Kidney tubule cell (primary cell): Measurements from ENCODE around the gene BCAR3.
A peak's percentile ranks its signal among the peaks of the same experiment; 100 is the strongest.
"Not testable (repeated sequence)": the region's sequence is repeated elsewhere in the genome, so short reads cannot be mapped to it uniquely, and the experiment has no call there.

Experiments used
- DNase-seq: peaks from one replicate; pipeline ENCODE4 v3.0.0-alpha.2; 2018; ENCODE audit warnings: low spot score

Gene BCAR3

DNA sequence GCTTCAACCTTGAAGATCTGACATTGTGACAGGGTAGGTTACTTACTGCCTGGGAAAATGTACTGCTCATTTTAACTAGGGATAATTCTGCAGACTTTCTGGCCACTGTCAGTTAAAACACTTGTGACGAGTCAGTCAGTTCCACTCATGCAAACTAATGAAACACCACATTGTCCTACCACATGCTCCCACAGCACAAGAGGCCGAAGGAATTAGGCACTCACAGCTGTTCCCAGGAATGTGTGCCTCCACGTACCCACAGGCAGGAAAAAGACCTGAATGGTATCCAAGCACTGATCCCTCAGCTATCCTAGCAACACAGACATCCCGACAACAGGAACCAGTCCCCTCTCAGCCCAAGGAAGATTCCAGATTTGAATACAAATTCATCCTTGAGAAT is 12.3 kb downstream of the BCAR3 start:
- DNase-seq = peak; percentile 60

DNA sequence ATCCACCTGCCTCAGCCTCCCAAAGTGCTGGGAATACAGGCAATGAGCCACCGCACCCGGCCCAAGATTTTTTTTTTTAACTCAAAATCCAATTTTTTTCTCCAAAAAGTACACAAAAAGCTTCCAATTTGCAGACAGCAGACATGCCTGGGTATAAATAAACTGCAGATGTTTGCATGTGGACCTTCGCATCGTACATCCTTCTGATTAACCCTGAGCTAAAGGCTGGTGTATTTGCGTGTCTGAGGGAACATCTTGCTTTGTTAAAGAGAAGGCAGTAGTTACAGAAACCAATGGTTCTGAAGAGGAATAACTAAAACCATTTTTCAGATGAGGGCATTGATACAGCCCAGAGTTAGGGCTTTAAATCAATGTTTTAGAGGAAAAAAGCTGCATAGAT is 12.7 kb downstream of the BCAR3 start:
- DNase-seq = no peak

DNA sequence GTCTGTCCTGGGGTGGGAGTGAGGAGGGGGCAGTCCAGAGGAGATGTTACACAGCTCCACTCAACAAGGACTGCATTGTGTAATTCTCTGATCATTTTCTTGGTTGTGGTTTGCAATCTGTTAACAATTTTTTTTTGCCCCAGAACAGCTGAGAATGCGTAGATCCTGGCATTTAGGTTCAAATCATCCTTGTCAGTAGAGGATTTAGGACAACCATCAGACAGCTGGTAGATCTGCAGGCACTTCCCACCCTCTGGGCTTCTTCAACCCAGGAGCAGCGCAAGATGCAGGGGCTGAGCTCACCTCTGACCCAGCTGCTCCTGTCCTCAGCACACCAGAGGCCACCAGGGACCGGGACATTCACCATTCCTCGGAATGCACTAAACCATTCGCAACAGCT is 13.5 kb downstream of the BCAR3 start:
- DNase-seq = no peak

DNA sequence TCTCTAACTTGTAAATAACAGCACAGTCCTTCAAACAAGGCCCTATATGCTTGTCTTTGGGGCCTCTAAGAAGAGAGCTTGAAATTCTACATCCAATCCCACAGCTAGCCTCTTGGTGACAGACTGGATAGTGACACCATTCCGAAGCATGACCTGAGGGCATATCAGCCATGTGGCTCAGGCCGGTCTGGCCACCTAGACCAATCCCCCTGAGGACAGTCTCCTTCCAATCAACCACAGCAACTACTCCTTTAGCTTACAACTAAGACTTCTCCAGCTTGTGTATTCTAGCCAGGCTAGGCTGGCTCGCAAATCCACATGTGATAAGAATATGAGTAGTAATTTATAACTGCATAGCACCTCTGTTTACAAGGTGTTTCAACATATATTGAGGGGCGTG is 14.0 kb downstream of the BCAR3 start:
- DNase-seq = no peak

DNA sequence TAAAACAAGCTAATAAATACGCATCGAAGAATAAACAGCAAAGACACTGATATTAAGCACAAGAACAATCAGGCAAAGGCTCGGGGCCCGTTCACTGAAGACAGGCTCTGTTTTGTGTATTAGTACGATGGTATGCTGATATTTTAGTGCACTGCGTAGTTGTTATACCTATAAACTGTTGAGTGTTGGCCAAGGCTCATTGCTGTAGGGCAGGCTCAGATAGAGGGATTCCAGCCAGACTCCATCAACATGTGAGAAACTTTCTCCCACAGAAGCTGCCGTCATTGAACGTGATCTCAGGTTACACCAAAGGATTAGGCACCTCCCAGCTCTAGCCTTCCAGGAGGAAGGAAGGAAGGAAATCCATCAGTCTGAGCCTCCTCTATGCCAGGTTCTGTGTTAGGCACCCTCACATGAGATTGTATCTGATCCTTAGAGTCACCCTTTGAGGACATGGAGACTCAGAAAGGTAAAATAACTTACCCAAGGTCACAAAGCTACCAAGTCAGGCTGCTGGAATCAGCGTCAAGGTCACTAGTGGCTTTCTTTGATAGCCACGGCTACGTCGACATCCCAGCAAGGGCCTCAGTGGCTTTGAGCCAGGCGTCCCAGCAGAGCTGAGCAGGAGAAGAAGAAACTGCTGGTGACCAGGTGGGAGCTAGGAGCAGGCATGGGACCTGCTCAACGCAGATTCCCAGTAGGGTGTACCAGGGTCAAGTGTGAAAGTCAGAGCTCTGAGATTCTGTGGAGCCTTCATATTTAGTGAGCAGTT is 14.8 kb downstream of the BCAR3 start:
- peak; percentile 53 for DNase-seq

DNA sequence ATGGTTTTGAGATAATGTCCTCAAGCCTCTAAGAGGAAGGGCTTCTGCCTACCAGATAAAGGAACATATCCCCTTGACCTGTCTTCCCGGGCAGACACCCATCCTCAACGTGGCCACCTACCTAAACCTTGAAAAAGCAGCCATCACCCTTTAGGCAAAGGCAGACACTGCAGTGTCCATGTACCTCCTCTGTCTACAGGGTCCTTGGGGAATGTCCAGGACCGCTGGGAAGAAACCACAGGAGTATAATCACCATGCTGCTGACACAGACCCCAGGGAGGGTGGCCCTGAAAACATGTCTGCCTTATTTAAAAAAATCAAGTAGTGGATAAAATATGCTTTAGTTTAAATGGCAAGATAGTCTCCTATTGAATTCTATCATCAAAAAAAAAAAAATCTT is 16.6 kb downstream of the BCAR3 start:
- DNase-seq = no peak

DNA sequence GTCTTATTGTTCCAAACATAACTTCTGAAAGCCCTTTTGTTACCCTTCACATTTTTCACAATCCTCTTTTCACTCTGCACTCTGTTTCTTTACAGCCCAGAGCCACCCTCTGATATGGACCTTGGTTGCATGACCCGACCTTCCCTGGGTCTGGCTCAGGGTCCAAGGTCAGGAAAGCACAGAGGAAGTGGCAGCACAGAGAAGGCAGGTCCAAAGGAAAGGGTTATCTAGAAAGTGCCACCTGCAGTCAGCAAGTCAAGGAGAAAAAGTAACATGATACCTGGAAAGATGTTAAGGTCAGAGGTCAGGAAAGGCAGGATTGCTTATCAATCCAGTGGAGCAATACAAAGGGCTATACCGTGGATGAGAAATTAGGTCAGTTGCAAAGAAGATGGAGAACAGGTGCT is 18.4 kb downstream of the BCAR3 start:
- no peak for DNase-seq

DNA sequence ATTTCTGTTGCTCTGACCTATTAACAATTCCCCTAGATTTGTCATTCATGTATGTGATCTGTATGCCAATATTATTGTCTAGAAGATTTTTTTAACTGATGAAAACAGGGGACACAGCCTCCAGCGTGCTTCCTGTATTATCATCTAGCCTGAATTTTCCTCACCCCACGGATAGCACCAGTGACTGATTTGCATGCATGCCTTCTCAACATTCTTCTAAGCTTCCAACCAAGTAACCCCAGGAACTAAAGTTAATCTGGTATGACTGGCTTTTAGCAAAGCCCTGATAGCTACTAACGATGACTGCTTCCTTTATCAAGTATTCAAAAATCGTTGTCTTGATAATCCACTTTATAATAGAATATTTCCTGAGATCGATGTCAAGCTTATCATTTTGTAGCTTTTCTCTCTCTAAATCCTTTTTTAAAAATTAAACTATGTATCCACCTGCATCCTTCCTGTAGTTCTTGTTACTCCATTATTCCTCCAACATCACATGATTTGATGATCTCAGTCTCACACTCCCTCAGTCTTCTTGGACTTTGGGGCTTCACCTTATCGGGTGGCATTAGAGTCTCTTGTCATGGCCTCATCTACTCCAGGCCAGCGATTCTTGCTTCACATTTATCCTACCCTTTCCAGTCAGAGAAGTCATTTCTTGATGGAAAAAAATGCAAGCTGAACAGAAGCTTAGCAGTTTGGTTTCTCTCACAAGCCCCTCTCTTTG is 19.0 kb downstream of the BCAR3 start:
- peak; percentile 75 for DNase-seq

DNA sequence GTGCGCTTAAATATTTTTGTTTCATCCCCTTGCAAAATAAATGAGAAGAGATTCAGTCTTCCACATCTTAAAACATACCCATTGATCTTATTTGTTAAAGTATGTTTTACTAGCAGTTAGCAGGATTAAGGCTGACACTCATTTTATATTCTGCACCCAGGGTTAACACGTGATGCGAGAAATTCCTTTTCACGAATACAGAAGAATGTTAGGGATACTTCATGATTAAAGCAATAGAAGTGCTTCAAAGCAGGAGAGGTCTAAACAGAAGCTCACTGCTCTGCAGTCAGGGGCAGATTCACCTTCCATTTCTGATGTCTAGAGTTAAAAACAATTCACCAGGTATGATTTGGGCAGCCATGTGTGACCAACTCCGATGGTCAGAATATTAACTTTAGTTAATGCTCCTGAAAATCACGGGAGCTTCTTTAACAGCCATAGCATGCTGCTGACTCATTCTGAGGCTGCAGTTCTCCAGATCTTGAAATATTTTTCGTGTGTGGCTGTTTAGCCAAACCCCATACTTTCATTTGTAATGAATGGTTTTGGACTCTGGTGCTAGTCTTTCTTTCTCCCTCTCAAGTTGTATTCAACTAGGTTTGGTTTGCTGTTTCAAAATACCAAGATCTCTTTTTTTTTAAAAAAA is 19.7 kb downstream of the BCAR3 start:
- DNase-seq = peak; percentile 89

DNA sequence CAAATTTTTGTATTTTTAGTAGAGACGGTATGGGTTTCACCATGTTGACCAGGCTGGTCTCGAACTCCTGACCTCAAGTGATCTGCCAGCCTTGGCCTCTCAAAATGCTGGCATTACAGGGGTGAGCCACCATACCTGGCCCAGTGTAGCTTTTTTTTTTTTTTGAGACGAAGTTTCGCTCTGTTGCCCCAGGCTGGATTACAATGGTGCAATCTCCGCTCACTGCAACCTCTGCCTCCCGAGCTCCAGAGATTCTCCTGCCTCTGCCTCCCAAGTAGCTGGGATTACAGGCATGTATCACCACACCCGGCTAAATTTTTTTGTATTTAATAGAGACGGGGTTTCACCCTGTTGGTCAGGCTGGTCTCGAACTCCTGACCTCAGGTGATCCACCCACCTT is 20.3 kb downstream of the BCAR3 start:
- not testable (repeated sequence) for DNase-seq

DNA sequence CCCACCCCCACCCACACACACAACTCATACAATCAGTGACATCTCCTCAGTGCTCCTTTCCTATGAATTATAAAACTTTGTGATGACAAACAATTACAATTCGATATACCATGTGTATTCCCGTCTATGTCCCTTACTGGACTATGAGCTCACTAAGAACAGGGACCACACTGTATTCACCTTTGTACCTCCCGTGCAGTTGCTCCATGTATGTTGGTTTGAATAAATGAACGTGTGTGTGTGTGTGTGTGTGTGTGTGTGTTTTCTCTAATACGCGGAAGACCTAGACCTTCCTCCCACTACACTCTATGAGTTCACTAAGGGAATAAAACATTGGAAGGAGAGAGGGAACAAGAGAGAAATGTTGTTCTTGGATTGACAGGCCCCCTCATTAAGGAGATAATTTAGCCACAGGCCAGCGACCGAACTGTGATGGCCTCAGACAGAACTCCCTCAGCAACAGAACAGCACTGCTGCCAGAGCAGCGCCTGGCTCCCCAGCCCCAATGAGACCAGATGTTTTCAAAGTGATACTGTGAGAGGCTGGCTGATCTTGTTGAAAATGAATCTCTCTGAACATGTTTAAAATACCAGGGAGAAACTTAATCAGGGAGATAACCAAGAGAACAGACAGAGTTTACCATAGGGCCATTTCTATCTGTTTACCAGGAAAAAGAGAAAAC is 21.7 kb downstream of the BCAR3 start:
- DNase-seq = no peak

DNA sequence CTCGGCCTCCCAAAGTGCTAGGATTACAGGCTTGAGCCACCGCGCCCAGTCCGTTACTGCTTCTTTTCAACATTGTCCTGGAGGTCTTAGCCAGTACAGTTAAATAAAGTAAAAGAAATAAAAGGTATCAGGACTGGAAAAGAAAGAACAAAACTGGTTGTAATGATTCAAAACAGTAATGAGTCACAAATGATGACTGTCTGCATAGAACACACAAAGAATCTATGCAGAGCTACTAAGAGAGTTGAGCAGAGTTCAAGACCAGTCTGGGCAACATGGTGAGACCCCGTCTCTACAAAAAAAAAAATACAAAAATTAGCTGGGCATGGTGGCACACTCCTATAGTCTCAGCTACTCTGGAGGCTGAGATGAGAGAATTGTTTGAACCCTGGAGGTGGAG is 23.4 kb downstream of the BCAR3 start:
- no peak for DNase-seq

DNA sequence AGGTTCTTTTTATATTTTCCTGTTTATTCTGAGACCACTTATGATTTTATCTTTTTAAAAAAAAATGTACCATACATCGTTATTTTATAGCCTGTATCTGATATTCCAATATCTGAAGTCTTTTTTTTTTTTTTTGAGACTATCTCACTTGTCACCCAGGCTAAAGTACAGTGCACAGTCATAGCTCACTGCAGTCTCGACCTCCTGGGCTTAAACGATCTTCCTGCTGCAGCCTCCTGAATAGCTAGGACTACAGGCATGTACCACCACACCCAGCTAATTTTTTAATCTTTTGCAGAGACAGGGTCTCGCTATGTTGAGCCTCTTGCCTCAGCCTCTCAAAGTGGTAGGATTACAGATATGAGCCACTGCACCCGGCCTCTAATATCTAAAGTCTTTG is 25.1 kb downstream of the BCAR3 start:
- DNase-seq = no peak

DNA sequence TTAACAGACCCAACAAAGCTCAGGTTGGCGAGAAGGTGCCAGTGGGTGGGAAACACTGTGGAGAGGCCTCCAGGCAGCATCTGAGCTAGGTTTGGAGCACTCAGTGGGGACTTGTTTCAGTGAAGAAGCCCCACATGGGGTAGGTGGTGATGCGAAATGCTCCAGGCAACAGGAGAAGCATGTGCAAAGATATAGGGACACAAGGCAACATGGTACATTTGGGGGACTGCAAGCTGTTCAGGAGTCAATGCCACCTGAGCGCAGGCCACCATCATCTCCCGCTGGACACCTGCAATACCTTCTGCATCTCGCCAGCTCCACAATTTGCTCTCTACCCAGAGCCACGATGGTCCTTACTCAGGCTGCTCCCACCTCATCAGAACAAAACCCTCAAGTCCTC is 28.0 kb downstream of the BCAR3 start:
- no peak for DNase-seq

DNA sequence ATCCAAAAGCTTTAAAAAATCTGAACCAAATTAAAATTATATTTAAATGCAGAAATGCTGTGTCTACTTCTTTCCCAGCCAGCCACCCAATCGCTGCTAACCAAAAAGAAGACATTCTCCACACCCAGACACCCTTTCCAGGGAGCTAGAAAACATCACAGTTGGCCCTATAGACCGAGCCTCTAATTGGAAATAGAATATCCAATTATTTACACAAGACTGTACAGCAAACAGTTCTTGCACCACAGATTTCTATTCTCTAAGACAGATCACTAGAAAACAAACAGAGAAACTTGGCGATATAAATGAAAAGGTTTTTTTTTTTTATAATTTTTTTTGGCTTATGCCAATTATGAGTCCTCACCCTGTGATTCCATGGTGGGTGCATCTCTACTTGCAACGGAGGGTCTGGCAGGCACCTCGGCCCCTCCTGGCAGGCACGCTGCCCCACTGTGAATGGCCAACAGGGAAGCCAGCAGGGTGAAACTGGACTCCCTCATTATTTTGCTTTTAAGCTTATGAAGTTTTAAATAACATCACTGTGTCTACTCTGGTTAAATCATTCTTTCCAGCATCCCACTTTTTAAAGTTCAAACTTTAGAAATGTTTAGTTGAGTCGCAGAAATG is 29.2 kb downstream of the BCAR3 start:
- DNase-seq = no peak

DNA sequence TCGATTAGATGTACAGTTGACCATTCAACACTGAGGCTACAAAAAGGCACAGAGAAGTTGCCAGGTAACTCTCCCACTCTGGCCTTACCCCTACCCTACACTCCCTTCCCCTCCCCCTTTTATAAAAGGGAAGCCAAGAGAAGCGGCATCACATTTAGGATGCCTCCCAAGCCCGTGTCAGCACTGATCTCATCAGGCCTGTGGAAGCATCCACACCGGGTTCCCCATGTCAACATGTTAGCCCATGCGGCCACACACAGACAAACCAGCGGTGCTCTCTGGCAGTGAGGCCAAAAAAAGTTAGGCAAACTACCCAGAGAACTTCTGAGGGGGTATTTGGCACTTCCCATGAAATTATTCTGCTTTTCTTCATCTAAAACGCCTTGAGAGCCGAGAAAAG is 29.9 kb downstream of the BCAR3 start:
- DNase-seq = no peak

DNA sequence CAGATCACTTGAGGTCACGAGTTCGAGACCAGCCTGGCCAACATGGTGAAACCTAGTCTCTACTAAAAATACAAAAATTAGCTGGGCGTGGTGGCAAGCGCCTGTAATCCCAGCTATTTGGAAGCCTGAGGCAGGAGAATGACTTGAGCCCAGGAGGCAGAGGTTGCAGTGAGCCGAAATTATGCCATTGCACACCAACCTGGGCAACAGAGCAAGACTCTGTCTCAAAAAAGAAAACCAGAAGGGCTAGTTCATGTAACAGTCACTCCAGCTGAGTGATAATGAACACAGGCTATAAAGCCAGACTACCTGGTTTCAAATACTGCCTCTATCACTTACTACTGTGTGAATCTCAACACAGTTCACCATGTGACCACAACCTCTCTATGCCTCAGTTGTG is 31.5 kb downstream of the BCAR3 start:
- not testable (repeated sequence) for DNase-seq

DNA sequence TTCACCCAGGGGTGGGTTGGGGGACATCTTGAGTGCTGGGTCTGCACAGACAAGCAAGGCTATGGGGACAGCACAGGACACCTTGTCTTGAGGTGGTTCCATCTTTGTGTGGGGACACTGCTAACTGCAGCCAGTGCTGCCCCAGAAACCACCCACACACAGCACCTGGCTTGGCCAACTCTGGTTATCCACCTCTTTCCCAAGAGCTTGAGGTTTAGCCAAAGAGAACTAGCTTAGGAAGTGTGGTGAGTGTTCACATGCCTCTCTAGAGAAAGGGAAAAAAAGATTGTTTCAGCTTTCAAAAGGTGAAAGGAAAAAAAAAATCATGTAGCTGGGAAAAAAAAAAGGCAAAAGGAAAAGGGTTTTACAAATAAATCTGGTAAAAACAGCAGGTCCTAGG is 32.4 kb downstream of the BCAR3 start:
- DNase-seq = no peak

DNA sequence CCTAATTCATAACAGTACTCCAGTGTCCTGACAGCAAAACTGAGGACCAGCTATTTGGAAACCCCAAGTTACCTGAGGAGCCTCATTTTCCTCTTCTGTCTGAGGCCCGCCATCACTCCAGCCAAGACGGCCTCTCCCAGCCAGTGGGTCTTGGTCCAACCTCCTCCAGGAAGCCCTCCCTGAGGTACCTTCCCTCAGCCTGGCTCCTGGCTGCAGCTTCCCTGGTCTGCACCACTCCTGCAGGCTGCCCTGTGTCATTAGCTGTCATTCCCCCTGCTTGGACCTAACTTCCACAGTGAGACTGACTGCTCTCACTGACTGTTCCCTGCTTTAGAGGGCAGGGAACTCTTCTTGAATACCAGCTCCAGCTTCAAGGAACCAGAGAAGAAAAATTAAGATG is 33.0 kb downstream of the BCAR3 start:
- no peak for DNase-seq

DNA sequence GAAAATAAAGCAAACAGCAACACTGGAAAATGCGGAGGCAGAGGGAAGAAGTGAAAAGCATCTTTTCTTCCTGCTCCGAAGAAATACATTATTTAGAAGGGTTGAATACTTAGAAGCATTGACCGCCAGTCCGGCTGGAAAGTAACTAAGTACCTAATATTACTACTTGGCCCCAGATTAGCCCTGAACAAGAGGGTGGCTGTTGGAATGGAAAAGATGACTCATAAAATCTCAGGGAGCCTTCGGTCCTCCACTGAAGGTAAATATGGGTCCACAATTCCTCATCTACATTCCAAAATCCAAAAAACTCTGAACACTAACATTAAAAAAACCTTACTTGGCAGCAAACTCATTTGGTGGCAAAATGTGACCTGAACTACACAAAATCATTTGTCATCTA is 40.1 kb downstream of the BCAR3 start:
- no peak for DNase-seq

DNA sequence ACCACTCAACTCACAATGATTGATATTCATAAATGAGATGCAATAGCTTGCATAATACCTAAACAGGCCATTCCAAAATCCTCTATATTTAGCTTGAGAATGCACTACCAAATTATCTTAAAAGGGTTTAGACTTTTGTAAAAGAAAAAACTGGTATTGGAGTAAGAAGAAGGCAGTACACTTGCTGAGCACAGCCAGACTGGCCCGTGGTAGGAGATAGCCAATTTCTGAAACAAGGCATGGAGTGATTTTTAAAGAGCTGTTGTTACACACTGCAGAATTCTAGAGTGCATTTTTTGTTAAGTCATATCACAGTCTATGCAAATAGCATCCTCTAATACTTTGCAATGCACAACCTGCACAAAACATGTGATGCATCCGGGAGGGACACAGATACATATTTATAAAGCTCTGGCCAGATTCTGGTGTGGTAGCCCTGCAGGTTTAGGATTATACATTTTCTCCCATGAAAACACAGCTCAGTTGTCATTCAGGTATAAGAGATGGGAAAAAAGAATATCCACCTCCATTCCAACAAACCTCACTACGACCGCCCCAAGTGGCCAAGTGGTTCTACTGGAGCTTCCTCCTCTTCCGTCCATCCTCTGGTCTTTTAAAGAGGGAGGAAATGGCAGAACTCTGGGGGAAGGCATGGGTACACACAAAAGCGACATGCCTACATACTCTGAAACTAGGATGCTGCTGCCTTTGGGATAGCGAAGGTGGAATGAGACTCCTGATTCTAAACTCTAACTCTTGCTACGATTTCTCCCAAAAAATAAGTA is 40.8 kb downstream of the BCAR3 start:
- DNase-seq = no peak
